H7 (cell line): Measurements from ENCODE around the gene NACC1. TPM values are rescaled to one million over a fixed set of nuclear protein-coding genes. Genes with fewer than 3 reads are reported as not detected.
A peak's percentile ranks its signal among the peaks of the same experiment; 100 is the strongest.

ENCODE experiments used
- DNase-seq: peaks from one replicate; pipeline ENCODE4 v3.0.0; 2012
- H3K27me3 ChIP-seq: 2 replicates; pipeline ENCODE4 v1.6.0; 2011; ENCODE audit warnings: mild to moderate bottlenecking, low read length; ENCODE audit not compliant: control insufficient read depth, insufficient read depth
- H3K36me3 ChIP-seq: replicated peaks from 2 replicates; pipeline ENCODE4 v1.5.1; 2011; ENCODE audit warnings: low read length; ENCODE audit not compliant: control insufficient read depth, insufficient read depth
- H3K4me3 ChIP-seq: 2 replicates; pipeline ENCODE4 v1.5.1; 2011; ENCODE audit warnings: low read depth, mild to moderate bottlenecking, control low read depth, low read length, moderate library complexity; ENCODE audit not compliant: insufficient read depth
- total RNA-seq: library from RNA; depleted of rRNA; stranded (reverse); fragments of >200 nt; shearing (Covaris generic); gene quantifications from 2 replicates; pipeline ENCODE4 v1.2.3, GENCODE V29; 2014

Gene NACC1
- total RNA-seq, 1 experiment from 2014 or later: 254 TPM

GRCh38 chr19:13093407-13094105 is 24.5 kb upstream of the NACC1 start:
- H3K4me3 ChIP-seq: no peak overlapping the region
- H3K27me3 ChIP-seq: peaks cover 50% of the 10 kb centered on the region
- peak; percentile 96 for DNase-seq
- no peaks in the 10 kb centered on the region for H3K36me3 ChIP-seq

GRCh38 chr19:13094106-13094504 is 24.0 kb upstream of the NACC1 start:
- Histone ChIP-seq H3K4me3 (no peak overlapping the region), H3K27me3 (peaks cover 56% of the 10 kb centered on the region), H3K36me3 (no peaks in the 10 kb centered on the region)
- DNase-seq: no peak

GRCh38 chr19:13094771-13095392 is 23.2 kb upstream of the NACC1 start:
- DNase-seq: peak; percentile 94
- Histone ChIP-seq H3K4me3 (peak overlapping the region; percentile 50), H3K27me3 (peaks cover 63% of the 10 kb centered on the region), H3K36me3 (no peaks in the 10 kb centered on the region)

GRCh38 chr19:13095393-13095784 is 22.7 kb upstream of the NACC1 start:
- H3K4me3 ChIP-seq: peak overlapping the region; percentile 50
- DNase-seq: peak; percentile 92
- peaks cover 68% of the 10 kb centered on the region for H3K27me3 ChIP-seq

GRCh38 chr19:13095934-13096927 is 21.8 kb upstream of the NACC1 start:
- Histone ChIP-seq H3K27me3 (peaks cover 73% of the 10 kb centered on the region), H3K4me3 (peak overlapping the region; percentile 50), H3K36me3 (no peaks in the 10 kb centered on the region; the same call in 1 of the 2 replicates)
- DNase-seq: peak; percentile 96

More at GRCh38 chr19:13095393-13095784, 22.7 kb upstream of the NACC1 start:
- H3K36me3 ChIP-seq: no peaks in the 10 kb centered on the region; the same call in 1 of the 2 replicates

GRCh38 chr19:13097033-13097462 is 21.0 kb upstream of the NACC1 start:
- DNase-seq: no peak
- no peak overlapping the region for H3K4me3 ChIP-seq
- H3K27me3 ChIP-seq: peaks cover 71% of the 10 kb centered on the region
- no peaks in the 10 kb centered on the region; the same call in 1 of the 2 replicates for H3K36me3 ChIP-seq

GRCh38 chr19:13097463-13098258 is 20.4 kb upstream of the NACC1 start:
- Histone ChIP-seq H3K4me3 (no peak overlapping the region), H3K27me3 (peaks cover 72% of the 10 kb centered on the region), H3K36me3 (no peaks in the 10 kb centered on the region; the same call in 1 of the 2 replicates)
- peak; percentile 81 for DNase-seq

- DNase-seq: peak; percentile 84
- no peaks in the 10 kb centered on the region; the same call in 1 of the 2 replicates for H3K36me3 ChIP-seq
- no peak overlapping the region; the same call in 1 of the 2 replicates for H3K4me3 ChIP-seq
- peaks cover 72% of the 10 kb centered on the region for H3K27me3 ChIP-seq
Measured at GRCh38 chr19:13098277-13099072, 19.6 kb upstream of the NACC1 start.

GRCh38 chr19:13099073-13099999 is 18.7 kb upstream of the NACC1 start:
- no peaks in the 10 kb centered on the region; the same call in 1 of the 2 replicates for H3K36me3 ChIP-seq

GRCh38 chr19:13100031-13100588 is 18.0 kb upstream of the NACC1 start:
- H3K27me3 ChIP-seq: peaks cover 60% of the 10 kb centered on the region
- H3K4me3 ChIP-seq: no peak overlapping the region
- H3K36me3 ChIP-seq: no peaks in the 10 kb centered on the region; the same call in 1 of the 2 replicates
- DNase-seq: no peak

More at GRCh38 chr19:13099073-13099999, 18.7 kb upstream of the NACC1 start:
- Histone ChIP-seq H3K4me3 (peak overlapping the region; percentile 18; the same call in 1 of the 2 replicates), H3K27me3 (peaks cover 67% of the 10 kb centered on the region)
- DNase-seq: peak; percentile 90

- H3K36me3 ChIP-seq: no peaks in the 10 kb centered on the region; the same call in 1 of the 2 replicates
- DNase-seq: peak; percentile 86
- no peak overlapping the region for H3K4me3 ChIP-seq
- H3K27me3 ChIP-seq: peaks cover 53% of the 10 kb centered on the region
Measured at GRCh38 chr19:13100841-13101589, 17.0 kb upstream of the NACC1 start.
